ENCODE results near the gene SORCS3. TPM values are rescaled to one million over a fixed set of nuclear protein-coding genes. Genes with fewer than 3 reads are reported as not detected.

SORCS3 gene
- total and polyA plus RNA-seq, 2 of the 4 experiments (the other 2 are of a cell fraction), result not detected

- no peak overlapping the region for H3K4me3 ChIP-seq (ENCODE audit: insufficient read depth, low read depth, low read length)
- no peak overlapping the region for H4K91ac ChIP-seq (ENCODE audit: insufficient read depth, low read depth, low read length)
- no peak overlapping the region for H2BK20ac ChIP-seq (ENCODE audit: low read depth, low read length)
- H4K20me1 ChIP-seq (ENCODE audit: insufficient read depth, low read length), result no peaks in the 10 kb centered on the region
- H2BK120ac ChIP-seq (ENCODE audit: low read depth, low read length), result no peak overlapping the region
- in situ Hi-C loops (cut with MboI; ENCODE audit: low sequenced_read_pairs), result no loop called here
- no peak overlapping the region for H2AK5ac ChIP-seq (ENCODE audit: low read depth, low read length)
- H3K18ac ChIP-seq (ENCODE audit: low read depth, low read length), result no peak overlapping the region
- ATAC-seq (ENCODE audit: low read depth) (no peak), DNase-seq (no peak)
- H3K14ac ChIP-seq (replicated peaks; ENCODE audit: low read depth, low read length), result no peak overlapping the region
- ChIA-PET POLR2A (ENCODE audit: unreplicated experiment) (no interaction called here), CTCF (no interaction called here)
- no peak for TF ChIP-seq CTCF (conservative IDR thresholded peaks at IDR 0.05; ENCODE audit: low read depth, low read length)
- no peak for TF ChIP-seq USF2 (IDR thresholded peaks at IDR 0.05; ENCODE audit: low read depth, low read length)
- TF ChIP-seq SMC3 (IDR thresholded peaks at IDR 0.05; ENCODE audit: low read depth, low read length), result no peak
- no peak for TF ChIP-seq NFE2L2 (IDR thresholded peaks at IDR 0.05; ENCODE audit: low read depth, low read length)
- no peak for TF ChIP-seq MXI1 (IDR thresholded peaks at IDR 0.05; ENCODE audit: borderline replicate concordance, low read depth, low read length)
- TF ChIP-seq CHD1 (IDR thresholded peaks at IDR 0.05; ENCODE audit: low read depth, low read length), result no peak
- no peak for TF ChIP-seq BHLHE40 (IDR thresholded peaks at IDR 0.05; ENCODE audit: low read depth, low read length)
- no peak for TF ChIP-seq CEBPB (IDR thresholded peaks at IDR 0.05; ENCODE audit: low read depth, low read length)
- TF ChIP-seq FOS (IDR thresholded peaks at IDR 0.05; ENCODE audit: low read depth, low read length), result no peak
- TF ChIP-seq RFX5 (IDR thresholded peaks at IDR 0.05; ENCODE audit: low read depth, low read length), result no peak
- no peaks in the 10 kb centered on the region for H3K27me3 ChIP-seq (ENCODE audit: control insufficient read depth, insufficient read depth, low read length)
- H2AFZ ChIP-seq (replicated peaks; ENCODE audit: low read length, poor library complexity), result no peak overlapping the region
- intact Hi-C loops (cut with micrococcal nuclease), result no loop called here
- H3K9ac ChIP-seq (ENCODE audit: low read depth, low read length), result no peak overlapping the region
- H3K56ac ChIP-seq (ENCODE audit: extremely low read depth, insufficient read depth, low read length), result no peak overlapping the region
- H3K23ac ChIP-seq (ENCODE audit: low read depth, low read length), result no peak overlapping the region
- H2BK5ac ChIP-seq (ENCODE audit: low read depth, low read length, poor library complexity, severe bottlenecking), result no peak overlapping the region
- H3K9me1 ChIP-seq (ENCODE audit: insufficient read depth, low read length), result no peaks in the 10 kb centered on the region
- H3K9me3 ChIP-seq (ENCODE audit: control insufficient read depth, insufficient read depth, low read length), result peaks cover 12% of the 10 kb centered on the region
- H2BK15ac ChIP-seq (ENCODE audit: low read depth, low read length), result no peak overlapping the region
- no peak overlapping the region for H4K5ac ChIP-seq (ENCODE audit: low read depth, low read length)
- H3K4me1 ChIP-seq (ENCODE audit: control insufficient read depth, insufficient read depth, low read length), result no peaks in the 10 kb centered on the region
- BruUV-seq (replicated peaks), result no TSS peak
- no CpG with 5 or more reads among the region's 2 CpGs for WGBS, 2 experiments (ENCODE audit: extremely low coverage in 2 of 2, insufficient read length in 1 of 2)
- H4K8ac ChIP-seq (ENCODE audit: low read depth in 2 of 2, low read length in 2 of 2), result no peak overlapping the region
- dilution Hi-C loops (cut with HindIII; ENCODE audit: low sequenced_read_pairs, unreplicated experiment), result no loop called here
- H3K79me1 ChIP-seq (ENCODE audit: low read depth in 1 of 2, low read length in 2 of 2), result no peaks in the 10 kb centered on the region
- H3K27ac ChIP-seq (ENCODE audit: insufficient read depth, low read length), result no peak overlapping the region
- no peak overlapping the region for H3K4me2 ChIP-seq (ENCODE audit: low read depth, low read length)
- H3K36me3 ChIP-seq (ENCODE audit: control insufficient read depth, insufficient read depth, low read length), result no peaks in the 10 kb centered on the region
- no peak overlapping the region for H3K4ac ChIP-seq (ENCODE audit: low read depth, low read length)
- H2AK9ac ChIP-seq (replicated peaks; ENCODE audit: low read depth, low read length, poor library complexity), result no peak overlapping the region
Observed at GRCh38 chr10:105243381-105243780, 602.3 kb downstream of the SORCS3 start.

Measured in IMR-90 (cell line).